Measurements from ENCODE around the gene LAGE3. TPM values are rescaled to one million over a fixed set of nuclear protein-coding genes. Genes with fewer than 3 reads are reported as not detected.

The LAGE3 gene
- total and polyA plus RNA-seq, 2 of the 13 experiments (the other 11 are each of a cell fraction or from before 2014, with no cell fraction given) = 7.6 to 12.7 TPM

- no peak overlapping the region for H3K27ac ChIP-seq (ENCODE audit: extremely low read length, insufficient read depth, low read length)
- H3K36me3 ChIP-seq (replicated peaks in 1 of 2; ENCODE audit: control insufficient read depth in 1 of 2, insufficient read depth in 2 of 2, low read length in 2 of 2) = no peaks in the 10 kb centered on the region; a peak in 1 of 5 replicates
- H3K79me2 ChIP-seq (ENCODE audit: insufficient read depth, low read length) = peaks cover 2% of the 10 kb centered on the region
- ChIA-PET POLR2A (no interaction called here), CTCF (ENCODE audit: low intra/inter-chr PET ratio, low total read pairs) (no interaction called here)
- intact Hi-C loops (cut with micrococcal nuclease; ENCODE audit: unreplicated experiment) = no loop called here
- H3K9ac ChIP-seq (ENCODE audit: insufficient read depth, low read depth, low read length) = no peak overlapping the region
- DNase-seq (ENCODE audit: low spot score) (no peak), FAIRE-seq (no peak), ATAC-seq (no peak)
- H3K4me3 ChIP-seq (replicated peaks in 1 of 3; ENCODE audit: insufficient read depth in 1 of 3, low read depth in 2 of 3, low read length in 3 of 3) = no peak overlapping the region
- H2AFZ ChIP-seq (ENCODE audit: low read length) = no peak overlapping the region
- BruUV-seq (replicated peaks) = no TSS peak
- no peak for TF ChIP-seq ZNF317 (CRISPR knock-in tag; IDR thresholded peaks at IDR 0.05)
- TF ChIP-seq, protein P1, sequence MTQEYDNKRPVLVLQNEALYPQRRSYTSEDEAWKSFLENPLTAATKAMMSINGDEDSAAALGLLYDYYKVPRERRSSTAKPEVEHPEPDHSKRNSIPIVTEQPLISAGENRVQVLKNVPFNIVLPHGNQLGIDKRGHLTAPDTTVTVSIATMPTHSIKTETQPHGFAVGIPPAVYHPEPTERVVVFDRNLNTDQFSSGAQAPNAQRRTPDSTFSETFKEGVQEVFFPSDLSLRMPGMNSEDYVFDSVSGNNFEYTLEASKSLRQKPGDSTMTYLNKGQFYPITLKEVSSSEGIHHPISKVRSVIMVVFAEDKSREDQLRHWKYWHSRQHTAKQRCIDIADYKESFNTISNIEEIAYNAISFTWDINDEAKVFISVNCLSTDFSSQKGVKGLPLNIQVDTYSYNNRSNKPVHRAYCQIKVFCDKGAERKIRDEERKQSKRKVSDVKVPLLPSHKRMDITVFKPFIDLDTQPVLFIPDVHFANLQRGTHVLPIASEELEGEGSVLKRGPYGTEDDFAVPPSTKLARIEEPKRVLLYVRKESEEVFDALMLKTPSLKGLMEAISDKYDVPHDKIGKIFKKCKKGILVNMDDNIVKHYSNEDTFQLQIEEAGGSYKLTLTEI (CRISPR knock-in tag; conservative IDR thresholded peaks at IDR 0.05) = no peak
- no peak for TF ChIP-seq BRD4 (CRISPR knock-in tag; IDR thresholded peaks at IDR 0.05)
- TF ChIP-seq GTF3A (CRISPR knock-in tag; conservative IDR thresholded peaks at IDR 0.05) = no peak
- TF ChIP-seq IRX3 (CRISPR knock-in tag; IDR thresholded peaks at IDR 0.05; ENCODE audit: borderline replicate concordance, low read depth) = no peak
- TF ChIP-seq JUND (CRISPR knock-in tag; IDR thresholded peaks at IDR 0.05) = no peak
- H4K20me1 ChIP-seq (ENCODE audit: insufficient read depth, low read length) = no peaks in the 10 kb centered on the region
- no peak overlapping the region for H3K4me2 ChIP-seq (ENCODE audit: low read depth, low read length)
- 98% methylated on average over 12 of the region's 14 CpGs for WGBS (ENCODE audit: low lambda C conversion rate)
- no peaks in the 10 kb centered on the region for H3K27me3 ChIP-seq (ENCODE audit: control insufficient read depth in 1 of 2, insufficient read depth in 2 of 2, low read length in 2 of 2)
- in situ Hi-C loops (cut with HindIII; ENCODE audit: extremely low pct_ligation_motif_present, low pct_unique_long_range_greater_than_20kb) = no loop called here
- H3K4me1 ChIP-seq (ENCODE audit: insufficient read depth, low read length) = peaks cover 11% of the 10 kb centered on the region
- no peaks in the 10 kb centered on the region for H3K9me3 ChIP-seq (ENCODE audit: low read length)
Measured at GRCh38 chrX:154448484-154448883, 30.6 kb downstream of the LAGE3 start.

DNA sequence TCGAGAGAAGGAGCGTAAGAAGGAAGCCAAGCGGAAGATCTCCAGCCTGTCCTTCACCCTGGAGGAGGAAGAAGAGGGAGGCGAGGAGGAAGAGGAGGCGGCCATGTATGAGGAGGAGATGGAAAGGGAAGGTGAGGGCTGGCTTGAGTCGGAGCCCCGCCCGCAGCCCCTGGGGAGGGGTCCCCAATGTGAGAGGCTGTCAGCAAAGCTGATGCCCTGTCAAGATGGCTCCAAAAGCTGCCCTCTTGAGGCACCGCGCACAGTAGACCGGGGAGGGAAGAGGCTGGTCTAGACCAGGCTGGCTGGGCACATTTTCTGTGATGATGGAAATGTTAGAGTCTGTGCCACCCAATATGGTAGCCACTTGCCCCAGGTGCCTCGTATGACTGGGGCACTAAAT lies 32.7 kb downstream of the LAGE3 start:
- Histone ChIP-seq H3K27me3 (ENCODE audit: control insufficient read depth in 1 of 2, insufficient read depth in 2 of 2, low read length in 2 of 2) (no peaks in the 10 kb centered on the region), H4K20me1 (ENCODE audit: insufficient read depth, low read length) (no peaks in the 10 kb centered on the region), H3K36me3 (replicated peaks in 1 of 2; ENCODE audit: control insufficient read depth in 1 of 2, insufficient read depth in 2 of 2, low read length in 2 of 2) (peaks cover 0 to 2% of the 10 kb centered on the region in 2 experiments; a peak in 2 of 5 replicates), H2AFZ (ENCODE audit: low read length) (no peak overlapping the region), H3K4me1 (ENCODE audit: insufficient read depth, low read length) (peaks cover 11% of the 10 kb centered on the region), H3K4me2 (ENCODE audit: low read depth, low read length) (no peak overlapping the region), H3K79me2 (ENCODE audit: insufficient read depth, low read length) (peaks cover 2% of the 10 kb centered on the region), H3K4me3 (replicated peaks in 1 of 3; ENCODE audit: insufficient read depth in 1 of 3, low read depth in 2 of 3, low read length in 3 of 3) (no peak overlapping the region), H3K9ac (ENCODE audit: insufficient read depth, low read depth, low read length) (no peak overlapping the region), H3K9me3 (ENCODE audit: low read length) (no peaks in the 10 kb centered on the region), H3K27ac (ENCODE audit: extremely low read length, insufficient read depth, low read length) (no peak overlapping the region)
- no peak for FAIRE-seq
- intact Hi-C loops (cut with micrococcal nuclease; ENCODE audit: unreplicated experiment) (no loop called here), in situ Hi-C loops (cut with HindIII; ENCODE audit: extremely low pct_ligation_motif_present, low pct_unique_long_range_greater_than_20kb) (no loop called here)
- ATAC-seq = no peak
- DNase-seq (ENCODE audit: low spot score) = no peak
- POLR2A ChIA-PET = interaction anchor here (1.0 to 1.3 kb wide), 2 partner anchors 49 to 80 kb away, joined by 3 to 4 read pairs; partner anchors contain the start of gene RPL10
- CTCF ChIA-PET (ENCODE audit: low intra/inter-chr PET ratio, low total read pairs) = no interaction called here
- BruUV-seq (replicated peaks) = no TSS peak
- WGBS (ENCODE audit: low lambda C conversion rate) = 97% methylated on average over 8 of the region's 12 CpGs
- TF ChIP-seq ZNF256 (CRISPR knock-in tag; conservative IDR thresholded peaks at IDR 0.05) (no peak), KMT2A (CRISPR knock-in tag; IDR thresholded peaks at IDR 0.05) (no peak), MEIS1 (CRISPR knock-in tag; IDR thresholded peaks at IDR 0.05; ENCODE audit: borderline replicate concordance) (no peak), FOSL1 (CRISPR knock-in tag; IDR thresholded peaks at IDR 0.05; ENCODE audit: borderline replicate concordance) (no peak), CHD2 (IDR thresholded peaks at IDR 0.05; ENCODE audit: low read depth, low read length) (no peak), TMF1 (CRISPR knock-in tag; IDR thresholded peaks at IDR 0.05; ENCODE audit: low read depth) (no peak), TARDBP (CRISPR knock-in tag; IDR thresholded peaks at IDR 0.05) (no peak), ZSCAN20 (CRISPR knock-in tag; IDR thresholded peaks at IDR 0.05; ENCODE audit: borderline replicate concordance) (no peak), FOXA3 (CRISPR knock-in tag; IDR thresholded peaks at IDR 0.05) (no peak), RBM22 (optimal IDR thresholded peaks at IDR 0.05; ENCODE audit: low read length) (no peak), ZNF263 (CRISPR knock-in tag; IDR thresholded peaks at IDR 0.05) (no peak)
- TF ChIP-seq, protein P2, sequence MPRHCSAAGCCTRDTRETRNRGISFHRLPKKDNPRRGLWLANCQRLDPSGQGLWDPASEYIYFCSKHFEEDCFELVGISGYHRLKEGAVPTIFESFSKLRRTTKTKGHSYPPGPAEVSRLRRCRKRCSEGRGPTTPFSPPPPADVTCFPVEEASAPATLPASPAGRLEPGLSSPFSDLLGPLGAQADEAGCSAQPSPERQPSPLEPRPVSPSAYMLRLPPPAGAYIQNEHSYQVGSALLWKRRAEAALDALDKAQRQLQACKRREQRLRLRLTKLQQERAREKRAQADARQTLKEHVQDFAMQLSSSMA (CRISPR knock-in tag; IDR thresholded peaks at IDR 0.05) = no peak
